Gastroesophageal sphincter (tissue), 4 donors: ENCODE measurements around the gene KDM5A. TPM values are rescaled to one million over a fixed set of nuclear protein-coding genes. Genes with fewer than 3 reads are reported as not detected.
"Not testable (repeated sequence)": the region's sequence is repeated elsewhere in the genome, so short reads cannot be mapped to it uniquely, and the experiment has no call there.

ENCODE experiments used
- ATAC-seq: fragments of 150-250 bp; one replicate; pipeline ENCODE4 v1.9.1; 2016; ENCODE audit warnings: mild to moderate bottlenecking, moderate library complexity
- H3K27ac ChIP-seq, 4 donors: fragments of 200-600 bp; sonication (generic) in 3 of 4; 1 replicate in 3 of 4; 2 replicates in 1 of 4; pipeline ENCODE4 v1.5.1; 2016 to 2019
- H3K27me3 ChIP-seq: fragments of 200-600 bp; sonication (generic); one replicate; pipeline ENCODE4 v1.5.1; 2019
- H3K36me3 ChIP-seq, 2 donors: fragments of 200-600 bp; sonication (generic); one replicate each; pipeline ENCODE4 v1.5.1; 2019; ENCODE audit warnings: control low read depth in 1 of 2
- H3K4me1 ChIP-seq, 3 donors: fragments of 200-600 bp; sonication (generic); 1 replicate in 2 of 3; 2 replicates in 1 of 3; pipeline ENCODE4 v1.5.1; 2016 to 2019; ENCODE audit warnings: control low read depth in 2 of 3
- H3K4me3 ChIP-seq, 2 donors: fragments of 200-600 bp; sonication (generic); one replicate each; pipeline ENCODE4 v1.5.1; 2019; ENCODE audit warnings: mild to moderate bottlenecking in 1 of 2, moderate library complexity in 1 of 2
- H3K9me3 ChIP-seq, 3 donors: fragments of 200-600 bp; sonication (generic); one replicate each; pipeline ENCODE4 v1.5.1; 2017 to 2019; ENCODE audit warnings: control low read depth in 2 of 3
- EP300 ChIP-seq: sonication (generic); formaldehyde crosslinking; IDR thresholded peaks from one replicate; pipeline ENCODE4 v1.6.1; 2017; ENCODE audit warnings: antibody characterized with exemption, mild to moderate bottlenecking
- POLR2A ChIP-seq, 2 donors: fragments of 450-650 bp; IDR thresholded peaks; one replicate each; pipeline ENCODE4 v1.6.1; 2017; ENCODE audit warnings: antibody characterized with exemption in 2 of 2, mild to moderate bottlenecking in 2 of 2, moderate library complexity in 1 of 2
- POLR2AphosphoS5 ChIP-seq: sonication (generic); formaldehyde crosslinking; IDR thresholded peaks from one replicate; pipeline ENCODE4 v1.6.1; 2017; ENCODE audit warnings: antibody characterized with exemption
- WGBS, 2 donors: methylation state at CpG; one replicate each; pipeline ENCODE4 v1.1.5; 2018; ENCODE audit warnings: low coverage in 1 of 2; 5-methylcytosine and 5-hydroxymethylcytosine counted together
- total RNA-seq, 4 donors: library from RNA; depleted of rRNA; stranded (reverse); fragments of >200 nt; gene quantifications; one replicate each; pipeline ENCODE4 v1.1.0, GENCODE V29; 2016
- TF ChIP-seq, protein P1 (sequence below), 4 experiments: fragments of 200-600 bp in 2 of 4; fragments of 450-650 bp in 2 of 4; sonication (generic) in 1 of 4; IDR thresholded peaks; one replicate each; pipeline ENCODE4 v1.5.1; 2017 to 2019; ENCODE audit warnings: antibody characterized with exemption in 4 of 4, mild to moderate bottlenecking in 2 of 4, moderate library complexity in 2 of 4

Gene KDM5A
- total RNA-seq, 4 donors from 2014 or later = 39.3 to 87.9 (median 44.3) TPM

DNA sequence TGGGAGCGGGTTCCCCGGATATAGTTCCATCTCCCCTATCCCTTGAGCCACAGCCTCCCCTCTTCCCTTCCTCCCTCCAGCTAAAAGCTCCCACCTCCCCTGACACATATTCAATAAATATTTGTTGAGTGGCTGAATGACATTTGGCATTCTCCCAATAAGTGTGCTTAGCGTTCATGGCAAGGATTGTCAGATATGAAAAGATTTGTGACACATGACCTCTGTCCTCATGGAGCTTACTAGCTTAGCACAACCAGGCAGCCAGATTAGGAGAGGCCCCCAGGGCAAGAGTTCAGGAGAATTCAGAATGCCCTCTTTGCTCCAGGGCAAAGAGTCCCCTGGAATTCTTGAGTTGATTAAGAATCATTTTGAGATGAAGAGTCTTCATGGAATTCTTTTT lies 152.7 kb downstream of the KDM5A start:
- TF ChIP-seq, protein P1, sequence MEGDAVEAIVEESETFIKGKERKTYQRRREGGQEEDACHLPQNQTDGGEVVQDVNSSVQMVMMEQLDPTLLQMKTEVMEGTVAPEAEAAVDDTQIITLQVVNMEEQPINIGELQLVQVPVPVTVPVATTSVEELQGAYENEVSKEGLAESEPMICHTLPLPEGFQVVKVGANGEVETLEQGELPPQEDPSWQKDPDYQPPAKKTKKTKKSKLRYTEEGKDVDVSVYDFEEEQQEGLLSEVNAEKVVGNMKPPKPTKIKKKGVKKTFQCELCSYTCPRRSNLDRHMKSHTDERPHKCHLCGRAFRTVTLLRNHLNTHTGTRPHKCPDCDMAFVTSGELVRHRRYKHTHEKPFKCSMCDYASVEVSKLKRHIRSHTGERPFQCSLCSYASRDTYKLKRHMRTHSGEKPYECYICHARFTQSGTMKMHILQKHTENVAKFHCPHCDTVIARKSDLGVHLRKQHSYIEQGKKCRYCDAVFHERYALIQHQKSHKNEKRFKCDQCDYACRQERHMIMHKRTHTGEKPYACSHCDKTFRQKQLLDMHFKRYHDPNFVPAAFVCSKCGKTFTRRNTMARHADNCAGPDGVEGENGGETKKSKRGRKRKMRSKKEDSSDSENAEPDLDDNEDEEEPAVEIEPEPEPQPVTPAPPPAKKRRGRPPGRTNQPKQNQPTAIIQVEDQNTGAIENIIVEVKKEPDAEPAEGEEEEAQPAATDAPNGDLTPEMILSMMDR (IDR thresholded peaks at IDR 0.05) = no peak
- TF ChIP-seq POLR2A (IDR thresholded peaks at IDR 0.05) (no peak), EP300 (no peak), POLR2AphosphoS5 (no peak)
- no peaks in the 10 kb centered on the region for H3K36me3 ChIP-seq
- no peak overlapping the region for H3K27ac ChIP-seq
- H3K4me1 ChIP-seq = no peaks in the 10 kb centered on the region
- H3K4me3 ChIP-seq = no peak overlapping the region
- peaks cover 22% of the 10 kb centered on the region for H3K27me3 ChIP-seq
- 77 to 87% methylated on average over 3 of the region's 3 CpGs for WGBS, 2 donors
- no peak for ATAC-seq
- peaks cover 0 to 28% (median 0%) of the 10 kb centered on the region in 3 donors for H3K9me3 ChIP-seq

DNA sequence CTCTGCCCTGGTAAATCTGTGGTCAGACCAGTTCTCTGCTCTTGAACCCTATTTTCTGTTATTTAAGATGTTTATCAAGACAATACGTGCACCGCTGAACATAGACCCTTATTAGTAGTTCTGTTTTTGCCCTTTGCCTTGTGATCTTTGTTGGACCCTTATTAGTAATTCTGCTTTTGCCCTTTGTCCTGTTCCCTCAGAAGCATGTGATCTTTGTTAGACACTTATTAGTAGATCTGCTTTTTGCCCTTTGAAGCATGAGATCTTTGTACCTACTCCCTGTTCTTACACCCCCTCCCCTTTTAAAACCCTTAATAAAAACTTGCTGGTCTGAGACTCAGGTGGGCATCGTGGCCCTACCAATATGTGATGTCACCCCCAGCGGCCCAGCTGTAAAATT lies 153.2 kb downstream of the KDM5A start:
- not testable (repeated sequence) for H3K36me3 ChIP-seq, H3K27ac ChIP-seq, H3K4me3 ChIP-seq, ATAC-seq, H3K4me1 ChIP-seq
- H3K9me3 ChIP-seq = peaks cover 0 to 28% (median 0%) of the 10 kb centered on the region in 3 donors
- H3K27me3 ChIP-seq = peaks cover 22% of the 10 kb centered on the region
- WGBS, 2 donors = 80 to 100% methylated on average over 4 of the region's 4 CpGs

DNA sequence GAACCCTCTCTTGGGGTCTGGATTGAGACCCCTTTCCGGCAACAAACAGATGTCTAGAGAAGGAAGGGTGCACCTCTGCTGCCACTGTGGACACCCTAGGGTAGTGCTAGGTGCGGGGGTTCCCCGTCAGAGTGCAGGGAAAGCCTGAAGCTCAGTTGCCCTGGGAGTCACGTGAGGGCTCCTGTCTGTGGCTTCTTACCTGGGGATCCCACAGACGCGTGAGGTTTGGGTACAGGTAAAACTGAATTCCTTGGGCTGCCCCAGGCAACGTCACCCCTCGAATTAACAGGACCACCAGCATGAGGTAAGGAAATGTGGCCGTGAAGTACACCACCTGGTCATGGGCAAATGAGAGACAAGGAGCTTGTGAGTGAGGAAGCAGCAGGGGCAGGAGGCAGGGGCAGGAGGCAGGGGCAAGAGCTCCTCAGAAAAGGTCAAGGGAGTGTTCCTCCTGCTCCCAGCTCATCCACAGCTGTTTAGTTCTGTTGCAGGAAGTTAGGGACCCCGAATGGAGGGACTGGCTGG lies 154.2 kb downstream of the KDM5A start:
- WGBS, 2 donors = 85 to 100% methylated on average over 1 to 2 of the region's 10 CpGs
- no peak for ATAC-seq
- no peak overlapping the region for H3K27ac ChIP-seq
- peaks cover 0 to 28% (median 0%) of the 10 kb centered on the region in 3 donors for H3K9me3 ChIP-seq
- H3K4me3 ChIP-seq = no peak overlapping the region
- no peaks in the 10 kb centered on the region for H3K36me3 ChIP-seq
- H3K4me1 ChIP-seq = no peaks in the 10 kb centered on the region
- H3K27me3 ChIP-seq = peaks cover 22% of the 10 kb centered on the region
- TF ChIP-seq, protein P1 (IDR thresholded peaks at IDR 0.05) = no peak
- TF ChIP-seq POLR2AphosphoS5 = no peak
- no peak for TF ChIP-seq EP300
- no peak for TF ChIP-seq POLR2A (IDR thresholded peaks at IDR 0.05)

DNA sequence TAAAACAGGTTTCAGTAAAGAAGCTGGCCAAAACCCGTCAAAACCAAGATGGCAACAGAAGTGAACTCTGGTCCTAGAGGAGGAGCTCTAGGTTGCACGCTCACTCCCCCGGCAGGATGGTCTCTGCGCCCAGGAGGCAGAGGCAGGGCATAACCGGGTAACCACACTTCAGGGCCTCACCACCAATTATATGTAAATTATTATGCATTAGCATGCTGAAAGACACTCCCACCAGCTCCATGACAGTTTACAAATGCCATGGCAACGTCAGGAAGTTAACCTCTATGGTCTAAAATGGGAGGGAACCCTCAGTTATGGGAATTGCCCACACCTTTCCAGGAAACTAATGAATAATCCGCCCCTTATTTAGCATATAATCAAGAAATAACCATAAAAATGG lies 155.1 kb downstream of the KDM5A start:
- Histone ChIP-seq H3K27ac (no peak overlapping the region), H3K9me3 (peaks cover 0 to 28% (median 0%) of the 10 kb centered on the region in 3 donors), H3K27me3 (peaks cover 22% of the 10 kb centered on the region), H3K36me3 (no peaks in the 10 kb centered on the region), H3K4me1 (no peaks in the 10 kb centered on the region), H3K4me3 (no peak overlapping the region)
- 83 to 85% methylated on average over 5 to 6 of the region's 7 CpGs for WGBS, 2 donors
- TF ChIP-seq, protein P1 (IDR thresholded peaks at IDR 0.05) = no peak
- TF ChIP-seq EP300 (no peak), POLR2AphosphoS5 (no peak), POLR2A (IDR thresholded peaks at IDR 0.05) (no peak)
- ATAC-seq = no peak

DNA sequence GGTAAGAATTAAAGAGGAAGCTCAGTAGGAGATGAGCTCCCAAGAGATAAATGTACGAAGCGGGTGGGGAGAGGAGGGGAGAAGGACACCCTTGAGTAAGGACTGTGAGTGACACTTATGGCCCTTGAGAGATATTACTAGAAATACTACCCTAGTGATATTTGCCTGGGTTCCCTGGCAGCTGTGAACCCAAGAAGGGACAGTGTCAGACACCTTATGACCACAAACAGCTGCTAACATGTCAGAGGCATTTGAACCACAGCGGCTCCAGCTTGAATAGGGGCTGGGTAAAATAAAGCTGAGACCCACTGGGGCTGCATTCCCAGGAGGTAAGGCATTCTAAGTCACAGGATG lies 155.5 kb downstream of the KDM5A start:
- no peak overlapping the region for H3K4me3 ChIP-seq
- no peak overlapping the region for H3K27ac ChIP-seq
- peaks cover 26% of the 10 kb centered on the region for H3K27me3 ChIP-seq
- H3K36me3 ChIP-seq = no peaks in the 10 kb centered on the region
- 79% methylated on average over 3 of the region's 3 CpGs; no CpG with 5 or more reads in 1 of the 2 donors for WGBS, 2 donors
- ATAC-seq = peak; percentile 41
- H3K9me3 ChIP-seq = peaks cover 0 to 28% (median 0%) of the 10 kb centered on the region in 3 donors
- H3K4me1 ChIP-seq = no peaks in the 10 kb centered on the region
- TF ChIP-seq POLR2A (IDR thresholded peaks at IDR 0.05) (no peak), POLR2AphosphoS5 (no peak)
